Colonic mucosa (tissue), 4 donors: ENCODE results near the gene SPRED3. TPM values are rescaled to one million over a fixed set of nuclear protein-coding genes. Genes with fewer than 3 reads are reported as not detected.
A peak's percentile ranks its signal among the peaks of the same experiment; 100 is the strongest.
"Not testable (repeated sequence)": the region's sequence is repeated elsewhere in the genome, so short reads cannot be mapped to it uniquely, and the experiment has no call there.

Experiments used
- DNase-seq: peaks from one replicate; pipeline ENCODE4 v3.0.0-alpha.2; 2020
- H3K27ac ChIP-seq: fragments of 200-600 bp; one replicate; pipeline ENCODE4 v1.8.0; 2021
- H3K27me3 ChIP-seq: fragments of 200-600 bp; one replicate; pipeline ENCODE4 v1.8.0; 2021
- H3K36me3 ChIP-seq: fragments of 200-600 bp; one replicate; pipeline ENCODE4 v1.8.0; 2021
- H3K4me1 ChIP-seq: fragments of 200-600 bp; one replicate; pipeline ENCODE4 v1.8.0; 2021; ENCODE audit warnings: mild to moderate bottlenecking
- H3K4me3 ChIP-seq: fragments of 200-600 bp; one replicate; pipeline ENCODE4 v1.8.0; 2021
- H3K9ac ChIP-seq, 2 donors: one replicate each; pipeline ENCODE4 v1.7.0; 2013; ENCODE audit warnings: control low read depth in 2 of 2, low read depth in 2 of 2, low read length in 2 of 2
- H3K9me3 ChIP-seq: fragments of 200-600 bp; one replicate; pipeline ENCODE4 v1.8.0; 2021
- CTCF ChIP-seq: fragments of 200-600 bp; IDR thresholded peaks from one replicate; pipeline ENCODE4 v1.8.0; 2022; ENCODE audit warnings: antibody characterized with exemption, mild to moderate bottlenecking
- intact Hi-C: fragments of 100-400 bp; cut with DNase I; formaldehyde crosslinking; loops from one replicate; pipeline ENCODE4 v1.14.1; 2022
- total RNA-seq, 2 donors: library from RNA; stranded (reverse); fragmentation: NEBNext Ultra II Directional in 1 of 2; extraction: Animal tissue kit (Norgen Biotek cat#: 25700) in 1 of 2; gene quantifications; one replicate each; pipeline ENCODE4 v1.2.1, GENCODE V29; 2021
- donor health status: healthy.
- donor health status: DM: no; HTN: no; CAD: no.
- donor health status: DM: no; HTN: no; CAD: no.

The SPRED3 gene
- under 1 TPM; 0.61 to 0.99 TPM for total RNA-seq

DNA sequence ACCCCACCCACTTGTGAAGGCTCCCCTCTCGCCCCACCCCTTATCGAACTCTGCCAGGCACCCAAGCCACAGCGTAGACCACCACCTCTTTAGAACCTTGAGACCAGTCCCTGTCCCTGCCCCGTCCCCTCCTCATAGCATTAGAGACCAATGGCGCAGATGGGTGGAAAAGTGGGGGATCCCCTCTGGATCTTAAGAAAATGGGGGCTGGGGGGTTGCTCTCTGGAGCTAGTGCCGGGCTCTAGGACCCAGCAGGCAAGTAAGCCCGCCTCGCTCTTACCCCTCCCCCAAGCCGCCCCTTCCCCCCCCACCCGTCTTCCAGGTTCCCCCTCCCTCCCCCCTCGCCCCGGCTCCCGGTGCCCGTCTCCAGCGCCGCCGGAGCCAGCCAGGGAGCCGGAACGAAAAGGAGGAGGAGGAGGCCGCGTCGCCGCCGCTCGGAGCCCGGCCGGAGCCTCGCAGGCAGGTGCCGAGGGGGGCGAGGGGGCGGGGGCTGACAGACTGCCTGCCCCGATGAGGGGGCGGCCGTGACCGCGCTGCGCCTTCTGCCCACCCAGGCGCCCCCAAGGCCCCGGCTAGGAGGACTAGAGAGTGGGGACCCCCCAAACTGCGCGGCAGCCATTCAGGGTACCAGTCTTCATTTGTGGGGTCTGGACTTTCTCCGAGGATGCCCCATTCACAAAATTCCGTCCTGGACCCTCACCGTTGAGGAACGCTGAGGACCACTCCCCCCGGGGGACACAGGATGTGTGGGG, at the start of gene SPRED3:
SPRED3 (plus strand) TSS at position 349 of the 752 bp plus-strand sequence. CDS start 1,606 bp downstream, outside the sequence.
- Histone ChIP-seq H3K9ac (peak within 1 kb of the TSS; percentile 40 to 47), H3K9me3 (no peaks in the 10 kb centered on the region), H3K27me3 (peaks cover 17% of the 10 kb centered on the region), H3K4me1 (peaks cover 14% of the 10 kb centered on the region), H3K36me3 (no peaks in the 10 kb centered on the region), H3K4me3 (peak within 1 kb of the TSS; percentile 44), H3K27ac (peak within 1 kb of the TSS; percentile 37)
- intact Hi-C loops, result no loop called here
- no peak for DNase-seq
- TF ChIP-seq CTCF, result no peak

DNA sequence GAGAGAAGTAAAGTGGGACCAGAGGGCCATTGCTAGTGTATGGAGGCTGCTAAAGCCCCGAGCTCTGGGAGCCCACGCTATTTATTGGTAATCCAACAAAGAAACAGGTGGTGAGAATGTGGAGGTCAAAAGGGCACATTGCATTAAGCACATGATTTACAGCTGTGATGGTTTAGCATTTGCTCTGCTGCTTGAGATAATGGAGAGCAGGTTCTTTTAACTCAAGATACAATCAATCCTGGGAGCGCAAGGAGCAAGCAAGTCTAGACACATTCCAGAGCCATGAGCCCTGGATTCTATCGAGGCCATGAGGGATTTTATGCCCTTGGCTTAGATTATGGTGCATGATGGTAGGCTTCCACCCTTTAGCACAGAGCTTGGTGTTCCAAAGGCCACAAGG, 49.5 kb upstream of the SPRED3 start:
- DNase-seq, result not testable (repeated sequence)

GRCh38 chr19:38340927-38341326, 47.6 kb upstream of the SPRED3 start:
- no peak overlapping the region for H3K4me3 ChIP-seq
- H3K36me3 ChIP-seq, result no peaks in the 10 kb centered on the region
- H3K27me3 ChIP-seq, result no peaks in the 10 kb centered on the region
- no peaks in the 10 kb centered on the region for H3K4me1 ChIP-seq
- TF ChIP-seq CTCF, result no peak
- H3K9me3 ChIP-seq, result no peaks in the 10 kb centered on the region
- H3K9ac ChIP-seq, result no peak overlapping the region
- no peak overlapping the region for H3K27ac ChIP-seq
- DNase-seq, result no peak
- intact Hi-C loops, result no loop called here

More for the DNA sequence above, 49.5 kb upstream of the SPRED3 start:
- H3K4me1 ChIP-seq, H3K36me3 ChIP-seq, H3K4me3 ChIP-seq, H3K27ac ChIP-seq, H3K9ac ChIP-seq, H3K27me3 ChIP-seq, H3K9me3 ChIP-seq: not testable (repeated sequence)
- intact Hi-C loops, result loop anchor here (5.0 kb wide), 1 partner anchor 33 kb away; the partner anchor contains the start of gene PSMD8

GRCh38 chr19:38346837-38347236, 41.7 kb upstream of the SPRED3 start:
- H3K4me3 ChIP-seq, result no peak overlapping the region
- no peaks in the 10 kb centered on the region for H3K27me3 ChIP-seq
- H3K9me3 ChIP-seq, result no peaks in the 10 kb centered on the region
- no peak for DNase-seq
- no peak for TF ChIP-seq CTCF
- no peaks in the 10 kb centered on the region for H3K36me3 ChIP-seq
- H3K9ac ChIP-seq, result no peak overlapping the region
- intact Hi-C loops, result no loop called here
- H3K27ac ChIP-seq, result no peak overlapping the region
- H3K4me1 ChIP-seq, result no peaks in the 10 kb centered on the region

DNA sequence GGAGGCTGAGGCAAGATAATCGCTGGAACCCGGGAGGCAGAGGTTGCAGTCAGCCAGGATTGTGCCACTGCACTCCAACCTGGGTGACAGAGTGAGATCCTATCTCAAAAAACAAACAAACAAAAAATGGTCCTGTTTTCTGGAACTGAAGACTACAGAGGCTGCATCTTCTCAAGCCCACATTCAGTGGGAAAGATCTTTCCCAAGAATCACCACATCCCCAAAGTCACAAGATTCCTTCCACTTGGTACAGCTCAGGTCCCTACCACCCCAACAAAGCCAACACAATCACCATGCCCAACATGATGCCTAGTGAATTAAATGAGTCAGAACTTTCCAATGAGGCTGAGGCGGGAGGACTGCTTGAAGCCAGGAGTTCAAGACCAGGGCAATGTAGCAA, 37.6 kb upstream of the SPRED3 start:
- Histone ChIP-seq H3K9me3 (no peaks in the 10 kb centered on the region), H3K27me3 (no peaks in the 10 kb centered on the region), H3K27ac (no peak overlapping the region), H3K4me3 (no peak overlapping the region), H3K4me1 (no peaks in the 10 kb centered on the region), H3K9ac (no peak overlapping the region), H3K36me3 (no peaks in the 10 kb centered on the region)
- no peak for DNase-seq
- TF ChIP-seq CTCF, result no peak
- intact Hi-C loops, result no loop called here

- Histone ChIP-seq H3K4me3 (no peak overlapping the region), H3K4me1 (no peaks in the 10 kb centered on the region), H3K36me3 (no peaks in the 10 kb centered on the region), H3K27me3 (no peaks in the 10 kb centered on the region), H3K9ac (no peak overlapping the region), H3K27ac (no peak overlapping the region), H3K9me3 (no peaks in the 10 kb centered on the region)
- no peak for TF ChIP-seq CTCF
- DNase-seq, result no peak
- intact Hi-C loops, result no loop called here
These were observed 36.6 kb upstream of the SPRED3 start for GRCh38 chr19:38351865-38352395.
